ENCODE results near the gene HSD11B1L. TPM values are rescaled to one million over a fixed set of nuclear protein-coding genes. Genes with fewer than 3 reads are reported as not detected.

HSD11B1L gene
- total RNA-seq, 1 experiment from 2014 or later, result 2.3 TPM

DNA sequence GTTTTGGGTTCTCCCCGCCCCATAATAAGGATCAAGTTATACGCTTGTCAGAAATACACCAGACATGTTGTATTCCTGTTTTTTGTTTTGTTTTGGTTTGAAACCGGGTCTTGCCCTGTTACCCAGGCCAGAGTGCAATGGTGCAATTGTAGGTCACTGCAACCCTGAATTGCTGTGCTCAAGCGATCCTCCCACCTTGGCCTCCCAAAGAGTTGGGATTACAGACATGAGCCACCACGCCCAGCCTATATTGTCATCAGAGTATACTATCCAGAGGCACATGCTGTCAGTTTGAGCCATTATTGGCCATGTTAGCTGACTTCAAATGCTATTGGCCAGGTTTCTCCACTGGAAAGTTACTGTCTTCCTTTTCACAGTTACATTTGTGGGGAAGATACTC lies 48.2 kb upstream of the HSD11B1L start:
- H3K27me3 Mint-ChIP-seq (ENCODE audit: unreplicated experiment), result no peaks in the 10 kb centered on the region
- H3K4me3 Mint-ChIP-seq (ENCODE audit: low read depth, unreplicated experiment), result no peak overlapping the region
- TF ChIP-seq, protein P1, sequence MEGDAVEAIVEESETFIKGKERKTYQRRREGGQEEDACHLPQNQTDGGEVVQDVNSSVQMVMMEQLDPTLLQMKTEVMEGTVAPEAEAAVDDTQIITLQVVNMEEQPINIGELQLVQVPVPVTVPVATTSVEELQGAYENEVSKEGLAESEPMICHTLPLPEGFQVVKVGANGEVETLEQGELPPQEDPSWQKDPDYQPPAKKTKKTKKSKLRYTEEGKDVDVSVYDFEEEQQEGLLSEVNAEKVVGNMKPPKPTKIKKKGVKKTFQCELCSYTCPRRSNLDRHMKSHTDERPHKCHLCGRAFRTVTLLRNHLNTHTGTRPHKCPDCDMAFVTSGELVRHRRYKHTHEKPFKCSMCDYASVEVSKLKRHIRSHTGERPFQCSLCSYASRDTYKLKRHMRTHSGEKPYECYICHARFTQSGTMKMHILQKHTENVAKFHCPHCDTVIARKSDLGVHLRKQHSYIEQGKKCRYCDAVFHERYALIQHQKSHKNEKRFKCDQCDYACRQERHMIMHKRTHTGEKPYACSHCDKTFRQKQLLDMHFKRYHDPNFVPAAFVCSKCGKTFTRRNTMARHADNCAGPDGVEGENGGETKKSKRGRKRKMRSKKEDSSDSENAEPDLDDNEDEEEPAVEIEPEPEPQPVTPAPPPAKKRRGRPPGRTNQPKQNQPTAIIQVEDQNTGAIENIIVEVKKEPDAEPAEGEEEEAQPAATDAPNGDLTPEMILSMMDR (IDR thresholded peaks at IDR 0.05; ENCODE audit: unreplicated experiment), result no peak
- no peak overlapping the region for H3K27ac Mint-ChIP-seq (ENCODE audit: unreplicated experiment)
- no peak for DNase-seq
- H3K36me3 Mint-ChIP-seq (ENCODE audit: insufficient read depth, unreplicated experiment), result peaks cover 20% of the 10 kb centered on the region
- peaks cover 8% of the 10 kb centered on the region for H3K4me1 Mint-ChIP-seq (ENCODE audit: low read depth, unreplicated experiment)
- CTCF ChIA-PET, result no interaction called here
- intact Hi-C loops (cut with micrococcal nuclease; ENCODE audit: unreplicated experiment), result no loop called here
- no TSS peak for BruUV-seq (replicated peaks)
- H3K9me3 Mint-ChIP-seq (ENCODE audit: low read depth, unreplicated experiment), result no peaks in the 10 kb centered on the region

DNA sequence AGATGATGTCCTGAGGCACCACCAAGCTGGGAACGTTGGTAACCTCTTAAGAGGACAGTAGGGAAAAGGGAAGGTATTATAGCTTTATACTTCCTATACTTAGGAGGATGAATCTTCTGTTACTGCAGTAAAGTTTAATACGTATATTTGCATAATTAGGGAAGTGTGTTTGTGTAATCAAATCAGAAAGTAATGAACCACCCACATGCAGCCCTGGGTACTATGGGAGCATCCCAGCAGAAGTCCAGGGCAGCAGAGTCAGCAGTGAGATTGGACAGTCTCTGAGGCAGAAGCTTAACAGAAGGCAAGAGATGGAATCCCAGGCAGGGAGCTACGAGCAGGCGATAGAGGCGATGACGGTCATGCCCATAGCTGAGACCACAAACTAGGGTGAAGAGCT lies 45.4 kb upstream of the HSD11B1L start:
- CTCF ChIA-PET, result no interaction called here
- no peak for DNase-seq
- Mint-ChIP-seq H3K4me1 (ENCODE audit: low read depth, unreplicated experiment) (peaks cover 8% of the 10 kb centered on the region), H3K36me3 (ENCODE audit: insufficient read depth, unreplicated experiment) (peaks cover 22% of the 10 kb centered on the region), H3K9me3 (ENCODE audit: low read depth, unreplicated experiment) (no peaks in the 10 kb centered on the region), H3K4me3 (ENCODE audit: low read depth, unreplicated experiment) (no peak overlapping the region), H3K27me3 (ENCODE audit: unreplicated experiment) (no peaks in the 10 kb centered on the region), H3K27ac (ENCODE audit: unreplicated experiment) (no peak overlapping the region)
- TF ChIP-seq, protein P1 (IDR thresholded peaks at IDR 0.05; ENCODE audit: unreplicated experiment), result no peak
- no TSS peak for BruUV-seq (replicated peaks)
- intact Hi-C loops (cut with micrococcal nuclease; ENCODE audit: unreplicated experiment), result no loop called here

DNA sequence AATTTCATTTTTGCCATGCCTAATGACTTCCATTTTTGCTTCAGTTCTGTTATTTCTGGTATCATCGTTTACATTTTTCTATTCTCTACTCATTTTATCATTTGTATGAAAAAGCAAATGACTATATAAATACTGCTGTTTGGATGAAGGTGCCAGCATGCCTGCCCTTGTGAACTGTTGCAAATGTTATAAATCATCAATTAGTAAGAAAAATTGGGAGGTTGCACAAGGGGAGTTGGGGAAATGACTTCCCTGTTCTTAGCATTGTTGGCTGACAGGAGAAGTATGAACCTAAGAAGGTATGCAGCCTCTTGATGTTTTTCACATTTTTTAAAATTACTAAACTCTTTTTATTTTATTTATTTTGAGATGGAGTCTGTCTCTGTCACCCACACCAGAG lies 42.9 kb upstream of the HSD11B1L start:
- Mint-ChIP-seq H3K9me3 (ENCODE audit: low read depth, unreplicated experiment) (no peaks in the 10 kb centered on the region), H3K4me3 (ENCODE audit: low read depth, unreplicated experiment) (no peak overlapping the region), H3K36me3 (ENCODE audit: insufficient read depth, unreplicated experiment) (peaks cover 41% of the 10 kb centered on the region), H3K27me3 (ENCODE audit: unreplicated experiment) (no peaks in the 10 kb centered on the region), H3K27ac (ENCODE audit: unreplicated experiment) (no peak overlapping the region), H3K4me1 (ENCODE audit: low read depth, unreplicated experiment) (peaks cover 7% of the 10 kb centered on the region)
- CTCF ChIA-PET, result no interaction called here
- no TSS peak for BruUV-seq (replicated peaks)
- no peak for DNase-seq
- intact Hi-C loops (cut with micrococcal nuclease; ENCODE audit: unreplicated experiment), result no loop called here
- TF ChIP-seq, protein P1 (IDR thresholded peaks at IDR 0.05; ENCODE audit: unreplicated experiment), result no peak

DNA sequence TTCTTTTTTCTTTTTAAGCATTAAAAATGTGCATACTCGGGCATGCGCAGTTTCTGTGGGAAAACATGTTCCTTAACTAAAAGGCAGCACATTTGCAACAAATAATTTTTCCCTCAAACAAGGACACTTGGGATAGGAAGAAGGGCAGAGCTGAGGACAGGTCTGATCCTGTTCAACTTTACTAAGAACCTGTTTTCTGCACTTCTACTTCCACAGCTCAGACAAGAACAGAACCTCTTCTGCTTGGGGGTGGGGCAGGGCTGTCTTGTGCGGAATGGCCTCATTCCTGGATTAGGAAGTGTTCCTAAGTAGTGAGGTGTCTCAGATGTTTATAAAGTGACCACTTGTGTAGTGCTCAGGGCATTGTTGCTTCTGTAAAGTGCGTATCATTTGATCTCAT lies 39.7 kb upstream of the HSD11B1L start:
- Mint-ChIP-seq H3K27me3 (ENCODE audit: unreplicated experiment) (no peaks in the 10 kb centered on the region), H3K4me3 (ENCODE audit: low read depth, unreplicated experiment) (no peak overlapping the region), H3K9me3 (ENCODE audit: low read depth, unreplicated experiment) (no peaks in the 10 kb centered on the region), H3K27ac (ENCODE audit: unreplicated experiment) (no peak overlapping the region), H3K4me1 (ENCODE audit: low read depth, unreplicated experiment) (peaks cover 7% of the 10 kb centered on the region), H3K36me3 (ENCODE audit: insufficient read depth, unreplicated experiment) (peaks cover 44% of the 10 kb centered on the region)
- TF ChIP-seq, protein P1 (IDR thresholded peaks at IDR 0.05; ENCODE audit: unreplicated experiment), result no peak
- CTCF ChIA-PET, result no interaction called here
- intact Hi-C loops (cut with micrococcal nuclease; ENCODE audit: unreplicated experiment), result no loop called here
- no TSS peak for BruUV-seq (replicated peaks)
- no peak for DNase-seq

DNA sequence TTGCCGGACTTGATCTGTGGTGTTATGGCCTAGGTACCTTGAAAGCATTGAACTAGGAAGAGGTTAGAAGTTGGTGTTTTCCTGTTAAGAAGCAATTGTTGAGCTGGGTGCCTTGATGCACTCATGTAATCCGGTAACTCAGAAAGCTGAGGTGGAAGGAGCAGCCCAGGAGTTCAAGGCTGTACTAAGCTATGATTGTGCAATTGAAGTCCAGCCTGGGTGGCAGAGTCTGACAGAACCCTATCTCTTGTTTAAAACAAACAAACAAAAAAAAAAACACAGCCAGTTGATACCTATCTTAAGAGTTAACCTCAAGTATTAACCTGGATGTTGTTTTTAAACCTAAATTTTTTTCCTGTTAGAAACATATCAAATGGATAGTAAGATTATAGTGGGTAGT lies 38.6 kb upstream of the HSD11B1L start:
- CTCF ChIA-PET, result no interaction called here
- DNase-seq, result no peak
- no TSS peak for BruUV-seq (replicated peaks)
- TF ChIP-seq, protein P1 (IDR thresholded peaks at IDR 0.05; ENCODE audit: unreplicated experiment), result no peak
- H3K4me1 Mint-ChIP-seq (ENCODE audit: low read depth, unreplicated experiment), result peaks cover 7% of the 10 kb centered on the region
- no peak overlapping the region for H3K4me3 Mint-ChIP-seq (ENCODE audit: low read depth, unreplicated experiment)
- H3K9me3 Mint-ChIP-seq (ENCODE audit: low read depth, unreplicated experiment), result no peaks in the 10 kb centered on the region
- intact Hi-C loops (cut with micrococcal nuclease; ENCODE audit: unreplicated experiment), result no loop called here
- no peaks in the 10 kb centered on the region for H3K27me3 Mint-ChIP-seq (ENCODE audit: unreplicated experiment)
- peaks cover 44% of the 10 kb centered on the region for H3K36me3 Mint-ChIP-seq (ENCODE audit: insufficient read depth, unreplicated experiment)
- no peak overlapping the region for H3K27ac Mint-ChIP-seq (ENCODE audit: unreplicated experiment)

Measured in Calu3 (cell line).